GM23338 (cell line): ENCODE data around the gene PDE3A. TPM values are rescaled to one million over a fixed set of nuclear protein-coding genes. Genes with fewer than 3 reads are reported as not detected.

Source experiments
- ATAC-seq: fragments of 200-7000 bp; cut with Tn5 transposase; 3 replicates; pipeline ENCODE4 v1.9.1; 2020
- DNase-seq: peaks from one replicate; pipeline ENCODE4 v3.0.0-alpha.2; 2015; ENCODE audit warnings: low spot score
- H2AFZ ChIP-seq: fragments of 200-600 bp; sonication (generic); 2 replicates; pipeline ENCODE4 v1.8.0; 2016; ENCODE audit warnings: antibody characterized with exemption, mild to moderate bottlenecking, moderate library complexity
- H3F3A ChIP-seq: fragments of 200-600 bp; sonication (generic); replicated peaks from 2 replicates; pipeline ENCODE4 v1.8.0; 2017; ENCODE audit warnings: antibody characterized with exemption, mixed run types, low read depth
- H3K27ac ChIP-seq: fragments of 200-600 bp; sonication (generic); 2 replicates; pipeline ENCODE4 v1.6.1; 2016; ENCODE audit warnings: low read depth
- H3K27me3 ChIP-seq: fragments of 200-600 bp; sonication (generic); 2 replicates; pipeline ENCODE4 v1.8.0; 2016; ENCODE audit warnings: mild to moderate bottlenecking, mixed run types, moderate library complexity; ENCODE audit not compliant: insufficient read depth
- H3K36me3 ChIP-seq: fragments of 200-600 bp; sonication (generic); 2 replicates; pipeline ENCODE4 v1.8.0; 2016; ENCODE audit warnings: mild to moderate bottlenecking; ENCODE audit not compliant: insufficient read depth
- H3K4me1 ChIP-seq: fragments of 200-600 bp; sonication (generic); 2 replicates; pipeline ENCODE4 v1.8.0; 2016; ENCODE audit warnings: mild to moderate bottlenecking, moderate library complexity; ENCODE audit not compliant: insufficient read depth
- H3K4me2 ChIP-seq: fragments of 200-600 bp; sonication (generic); 2 replicates; pipeline ENCODE4 v1.7.1; 2017; ENCODE audit warnings: mixed run types
- H3K4me3 ChIP-seq: fragments of 200-600 bp; sonication (generic); 2 replicates; pipeline ENCODE4 v1.6.1; 2016; ENCODE audit warnings: mixed run types
- H3K79me2 ChIP-seq: fragments of 200-600 bp; sonication (generic); replicated peaks from 2 replicates; pipeline ENCODE4 v1.8.0; 2017; ENCODE audit warnings: mild to moderate bottlenecking; ENCODE audit not compliant: insufficient read depth
- H3K9me2 ChIP-seq: fragments of 200-600 bp; sonication (generic); 2 replicates; pipeline ENCODE4 v1.8.0; 2017; ENCODE audit not compliant: insufficient read depth
- H4K20me1 ChIP-seq: fragments of 200-600 bp; sonication (generic); replicated peaks from 2 replicates; pipeline ENCODE4 v1.8.0; 2017; ENCODE audit warnings: mild to moderate bottlenecking; ENCODE audit not compliant: insufficient read depth
- H3K27ac Mint-ChIP-seq: 2 replicates; pipeline ENCODE4 v1.8.0; 2020; ENCODE audit warnings: inconsistent platforms, mild to moderate bottlenecking, moderate library complexity, mixed read lengths
- H3K27me3 Mint-ChIP-seq: 3 replicates; pipeline ENCODE4 v1.8.0; 2022; ENCODE audit warnings: low read depth, mild to moderate bottlenecking, moderate library complexity, mixed read lengths, inconsistent platforms; ENCODE audit not compliant: insufficient read depth, poor library complexity
- H3K36me3 Mint-ChIP-seq: 3 replicates; pipeline ENCODE4 v1.8.0; 2021; ENCODE audit warnings: low read depth, mild to moderate bottlenecking, inconsistent platforms, moderate library complexity, mixed read lengths
- H3K4me1 Mint-ChIP-seq: 3 replicates; pipeline ENCODE4 v1.8.0; 2020; ENCODE audit warnings: mild to moderate bottlenecking, inconsistent platforms, mixed read lengths
- H3K4me3 Mint-ChIP-seq: 3 replicates; pipeline ENCODE4 v1.8.0; 2021; ENCODE audit warnings: moderate library complexity, mild to moderate bottlenecking, inconsistent platforms, mixed read lengths
- H3K9me3 Mint-ChIP-seq: 3 replicates; pipeline ENCODE4 v1.8.0; 2020; ENCODE audit warnings: moderate library complexity, mild to moderate bottlenecking, inconsistent platforms, mixed read lengths
- CREB1 ChIP-seq: fragments of 250-450 bp; sonication (Bioruptor Pico); IDR thresholded peaks from 2 replicates; pipeline ENCODE4 v1.5.0; 2020; ENCODE audit warnings: low read depth, mild to moderate bottlenecking, moderate library complexity
- EZH2 ChIP-seq: fragments of 200-600 bp; sonication (generic); IDR thresholded peaks from one replicate; pipeline ENCODE4 v1.8.0; 2017; ENCODE audit warnings: antibody characterized with exemption, mild to moderate bottlenecking, low read depth; ENCODE audit not compliant: unreplicated experiment
- JUNB ChIP-seq: IDR thresholded peaks from one replicate; pipeline ENCODE4 v1.6.1; 2016; ENCODE audit warnings: antibody characterized with exemption; ENCODE audit not compliant: unreplicated experiment
- NANOG ChIP-seq: IDR thresholded peaks from 2 replicates; pipeline ENCODE4 v1.6.1; 2016; ENCODE audit warnings: antibody characterized with exemption, borderline replicate concordance
- POLR2AphosphoS5 ChIP-seq: IDR thresholded peaks from 2 replicates; pipeline ENCODE4 v1.6.1; 2016; ENCODE audit warnings: antibody characterized with exemption, low read depth
- STAT1 ChIP-seq: IDR thresholded peaks from one replicate; pipeline ENCODE4 v1.6.1; 2016; ENCODE audit warnings: antibody characterized with exemption; ENCODE audit not compliant: unreplicated experiment
- ZNF114 ChIP-seq: fragments of 250-450 bp; sonication (Bioruptor Pico); IDR thresholded peaks from 2 replicates; pipeline ENCODE4 v1.5.0; 2020; ENCODE audit warnings: mild to moderate bottlenecking, moderate library complexity
- ZNF331 ChIP-seq: fragments of 250-450 bp; sonication (Bioruptor Pico); IDR thresholded peaks from 2 replicates; pipeline ENCODE4 v1.5.0; 2020; ENCODE audit warnings: low read depth, mild to moderate bottlenecking, moderate library complexity
- ZNF462 ChIP-seq: fragments of 250-450 bp; sonication (Bioruptor Pico); IDR thresholded peaks from 2 replicates; pipeline ENCODE4 v1.5.0; 2020; ENCODE audit warnings: mild to moderate bottlenecking, moderate library complexity
- polyA plus RNA-seq: library from polyadenylated mRNA; unstranded; fragments of >200 nt; fragmentation: Nextera tagmentation; extraction: Ambion mirVana; gene quantifications from 2 replicates; pipeline ENCODE4 v1.2.1, GENCODE V29; 2016
- total RNA-seq: library from RNA; depleted of rRNA; stranded (reverse); fragments of >200 nt; shearing (Covaris generic); gene quantifications from 2 replicates; pipeline ENCODE4 v1.2.3, GENCODE V29; 2014
- TF ChIP-seq, protein P1 (sequence below): IDR thresholded peaks from 2 replicates; pipeline ENCODE4 v1.6.1; 2016; ENCODE audit warnings: antibody characterized with exemption

Gene PDE3A
- total and polyA plus RNA-seq, 2 experiments from 2014 or later = 2.7 to 9.2 TPM

- no peak for TF ChIP-seq ZNF462 (CRISPR knock-in tag)
These were observed 125.6 kb downstream of the PDE3A start (continued) for GRCh38 chr12:20493934-20494333.

DNA sequence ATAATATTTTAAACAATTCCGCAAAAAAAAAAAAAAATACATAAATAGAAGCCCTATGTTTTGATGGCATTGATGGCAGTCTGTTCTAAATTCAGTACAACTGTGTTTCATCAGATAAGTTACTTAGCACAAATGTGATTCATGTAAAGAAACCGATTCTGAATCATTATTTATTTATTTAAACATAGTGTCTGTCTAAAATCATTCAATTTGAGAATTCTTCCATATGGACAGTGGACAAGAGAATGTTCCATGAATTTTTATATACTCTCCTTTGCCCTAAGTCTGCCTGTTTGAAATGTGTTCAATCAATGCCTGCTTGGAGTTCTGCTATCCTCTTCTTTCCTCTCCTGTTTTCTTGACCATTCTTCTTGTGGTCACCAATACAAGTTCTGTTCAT is 126.5 kb downstream of the PDE3A start:
- Histone ChIP-seq H3K36me3 (no peaks in the 10 kb centered on the region), H2AFZ (no peak overlapping the region), H4K20me1 (no peaks in the 10 kb centered on the region), H3K4me3 (no peak overlapping the region), H3K4me1 (peaks cover 8% of the 10 kb centered on the region; the same call in 1 of the 2 replicates), H3K27ac (no peak overlapping the region), H3K79me2 (no peaks in the 10 kb centered on the region), H3K9me2 (no peaks in the 10 kb centered on the region), H3F3A (no peaks in the 10 kb centered on the region), H3K27me3 (no peaks in the 10 kb centered on the region), H3K4me2 (no peak overlapping the region)
- ATAC-seq (no peak), DNase-seq (no peak)
- Mint-ChIP-seq H3K4me3 (no peak overlapping the region), H3K4me1 (peaks cover 11% of the 10 kb centered on the region), H3K36me3 (no peaks in the 10 kb centered on the region; the same call in 2 of the 3 replicates), H3K9me3 (no peaks in the 10 kb centered on the region), H3K27ac (no peak overlapping the region), H3K27me3 (peaks cover 3% of the 10 kb centered on the region)
- TF ChIP-seq ZNF114 = no peak
- no peak for TF ChIP-seq ZNF331 (CRISPR knock-in tag)
- TF ChIP-seq JUNB = no peak
- TF ChIP-seq STAT1 = no peak
- TF ChIP-seq CREB1 = no peak
- no peak for TF ChIP-seq POLR2AphosphoS5
- no peak for TF ChIP-seq EZH2
- TF ChIP-seq NANOG = no peak
- TF ChIP-seq, protein P1, sequence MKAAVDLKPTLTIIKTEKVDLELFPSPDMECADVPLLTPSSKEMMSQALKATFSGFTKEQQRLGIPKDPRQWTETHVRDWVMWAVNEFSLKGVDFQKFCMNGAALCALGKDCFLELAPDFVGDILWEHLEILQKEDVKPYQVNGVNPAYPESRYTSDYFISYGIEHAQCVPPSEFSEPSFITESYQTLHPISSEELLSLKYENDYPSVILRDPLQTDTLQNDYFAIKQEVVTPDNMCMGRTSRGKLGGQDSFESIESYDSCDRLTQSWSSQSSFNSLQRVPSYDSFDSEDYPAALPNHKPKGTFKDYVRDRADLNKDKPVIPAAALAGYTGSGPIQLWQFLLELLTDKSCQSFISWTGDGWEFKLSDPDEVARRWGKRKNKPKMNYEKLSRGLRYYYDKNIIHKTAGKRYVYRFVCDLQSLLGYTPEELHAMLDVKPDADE = no peak
- no peak for TF ChIP-seq ZNF462 (CRISPR knock-in tag)
